Choroid plexus epithelial cell (primary cell): Measurements from ENCODE around the gene BLCAP.

ENCODE experiments used
- DNase-seq: peaks from one replicate; pipeline ENCODE4 v3.0.0-alpha.2; 2010; ENCODE audit warnings: low read depth
- H3K4me3 ChIP-seq: 2 replicates; pipeline ENCODE4 v1.5.1; 2011; ENCODE audit warnings: low read depth, mild to moderate bottlenecking, control low read depth, low read length, moderate library complexity
- TF ChIP-seq, protein P1 (sequence below): conservative IDR thresholded peaks from 2 replicates; pipeline ENCODE4 v1.5.1; 2011; ENCODE audit warnings: low read depth, mild to moderate bottlenecking, control low read depth, inconsistent platforms, low read length, moderate library complexity

BLCAP gene

DNA sequence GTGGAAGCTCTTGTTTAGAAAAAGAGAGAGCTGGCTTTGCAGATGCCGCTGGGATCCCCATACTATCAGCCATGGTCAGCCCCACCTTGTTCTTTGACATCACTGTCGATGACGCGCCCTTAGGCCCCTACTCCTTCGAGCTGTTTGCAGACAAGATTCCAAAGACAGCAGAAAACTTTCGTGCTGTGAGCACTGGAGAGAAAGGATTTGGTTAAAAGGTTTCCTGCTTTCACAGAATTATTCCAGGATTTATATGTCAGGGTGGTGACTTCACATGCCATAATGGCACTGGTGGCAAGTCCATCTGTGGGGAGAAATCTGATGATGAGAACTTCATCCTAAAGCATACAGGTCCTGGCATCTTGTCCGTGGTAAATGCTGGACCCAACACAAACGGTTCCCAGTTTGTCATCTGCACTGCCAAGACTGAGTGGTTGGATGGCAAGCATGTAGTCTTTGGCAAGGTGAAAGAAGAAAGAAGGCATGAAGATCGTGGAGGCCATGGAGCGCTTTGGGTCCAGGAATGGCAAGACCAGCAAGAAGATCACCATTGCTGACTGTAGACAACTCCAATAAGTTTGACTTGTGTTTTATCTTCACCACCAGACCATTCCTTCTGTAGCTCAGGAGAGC lies 2.4 kb upstream of the BLCAP start:
- no peak overlapping the region for H3K4me3 ChIP-seq
- DNase-seq, result no peak
- TF ChIP-seq, protein P1, sequence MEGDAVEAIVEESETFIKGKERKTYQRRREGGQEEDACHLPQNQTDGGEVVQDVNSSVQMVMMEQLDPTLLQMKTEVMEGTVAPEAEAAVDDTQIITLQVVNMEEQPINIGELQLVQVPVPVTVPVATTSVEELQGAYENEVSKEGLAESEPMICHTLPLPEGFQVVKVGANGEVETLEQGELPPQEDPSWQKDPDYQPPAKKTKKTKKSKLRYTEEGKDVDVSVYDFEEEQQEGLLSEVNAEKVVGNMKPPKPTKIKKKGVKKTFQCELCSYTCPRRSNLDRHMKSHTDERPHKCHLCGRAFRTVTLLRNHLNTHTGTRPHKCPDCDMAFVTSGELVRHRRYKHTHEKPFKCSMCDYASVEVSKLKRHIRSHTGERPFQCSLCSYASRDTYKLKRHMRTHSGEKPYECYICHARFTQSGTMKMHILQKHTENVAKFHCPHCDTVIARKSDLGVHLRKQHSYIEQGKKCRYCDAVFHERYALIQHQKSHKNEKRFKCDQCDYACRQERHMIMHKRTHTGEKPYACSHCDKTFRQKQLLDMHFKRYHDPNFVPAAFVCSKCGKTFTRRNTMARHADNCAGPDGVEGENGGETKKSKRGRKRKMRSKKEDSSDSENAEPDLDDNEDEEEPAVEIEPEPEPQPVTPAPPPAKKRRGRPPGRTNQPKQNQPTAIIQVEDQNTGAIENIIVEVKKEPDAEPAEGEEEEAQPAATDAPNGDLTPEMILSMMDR, result no peak

DNA sequence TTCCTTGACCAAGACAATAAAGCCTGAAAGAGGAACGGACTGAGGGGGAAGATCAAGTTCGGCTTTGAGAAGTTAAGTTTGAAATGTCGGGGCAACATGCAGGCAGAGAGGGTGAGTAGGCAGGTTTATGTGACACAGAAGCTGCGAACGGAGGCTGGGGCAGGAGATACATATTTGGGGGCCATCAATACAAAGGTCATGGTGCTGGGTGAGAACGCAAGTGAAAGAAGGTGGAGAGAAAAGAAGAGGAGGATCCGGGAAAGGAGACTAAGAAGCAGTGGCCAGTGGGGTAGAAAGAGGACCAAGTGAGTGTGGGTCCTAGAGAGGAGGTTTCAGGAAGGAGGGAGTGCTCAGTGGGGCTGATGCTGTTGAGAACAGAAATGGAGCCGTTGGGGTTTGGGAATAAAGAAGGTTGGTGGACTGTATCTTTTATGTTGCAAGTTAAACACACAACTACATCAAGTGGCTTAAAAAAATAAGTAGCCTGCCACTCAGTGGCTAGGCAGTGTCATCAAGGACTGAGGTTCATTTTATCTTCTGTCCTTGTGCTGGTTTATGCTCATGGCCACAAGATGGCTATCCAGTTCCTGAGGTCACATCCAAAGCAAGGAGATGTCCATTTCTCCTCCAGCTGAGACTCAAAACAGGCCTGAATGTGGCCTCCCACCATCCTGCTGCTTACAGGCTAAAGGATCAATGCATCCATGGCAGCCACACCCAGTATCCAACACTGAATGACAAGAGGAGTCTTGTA lies 1.7 kb upstream of the BLCAP start:
- TF ChIP-seq, protein P1, result no peak
- H3K4me3 ChIP-seq, result no peak overlapping the region
- DNase-seq, result no peak

DNA sequence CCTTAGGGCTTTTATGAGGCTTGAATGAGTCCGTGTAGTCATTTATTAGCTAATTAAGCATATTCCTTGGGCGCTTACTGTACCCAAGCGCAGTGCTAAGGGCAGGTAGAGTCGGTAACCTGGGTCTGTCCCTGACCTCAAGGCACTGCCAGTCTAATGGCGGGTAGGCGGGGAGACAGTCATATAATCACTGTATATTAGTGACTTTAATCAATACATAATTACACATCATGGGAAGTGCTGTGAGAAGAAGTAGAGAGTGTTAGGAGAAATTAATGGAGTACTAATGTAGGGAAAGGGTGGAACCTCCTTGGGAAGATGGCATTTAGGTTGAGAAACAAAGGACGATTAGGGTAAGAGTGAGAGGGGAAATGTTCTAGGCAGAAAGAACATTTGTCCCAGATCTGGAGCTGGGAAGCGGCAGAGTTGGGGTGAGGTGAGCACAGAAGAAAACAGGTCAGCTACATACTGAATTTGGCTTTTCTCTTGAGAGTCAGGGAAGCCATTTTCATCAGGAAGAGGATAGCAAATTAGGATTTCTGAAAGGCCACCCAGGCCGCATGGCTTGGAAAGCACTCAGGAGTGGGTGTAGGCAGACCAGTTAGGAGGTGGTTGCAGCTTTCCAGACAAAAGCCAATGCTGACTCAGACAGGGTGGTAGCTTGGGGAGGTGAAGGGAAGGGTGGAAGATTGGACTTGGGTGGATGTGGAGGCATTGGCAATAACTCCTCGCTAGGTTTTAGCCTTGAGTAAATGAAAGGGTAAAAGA lies 954 bp upstream of the BLCAP start:
- no peak for DNase-seq
- TF ChIP-seq, protein P1, result no peak
- peak overlapping the region; percentile 98 for H3K4me3 ChIP-seq

DNA sequence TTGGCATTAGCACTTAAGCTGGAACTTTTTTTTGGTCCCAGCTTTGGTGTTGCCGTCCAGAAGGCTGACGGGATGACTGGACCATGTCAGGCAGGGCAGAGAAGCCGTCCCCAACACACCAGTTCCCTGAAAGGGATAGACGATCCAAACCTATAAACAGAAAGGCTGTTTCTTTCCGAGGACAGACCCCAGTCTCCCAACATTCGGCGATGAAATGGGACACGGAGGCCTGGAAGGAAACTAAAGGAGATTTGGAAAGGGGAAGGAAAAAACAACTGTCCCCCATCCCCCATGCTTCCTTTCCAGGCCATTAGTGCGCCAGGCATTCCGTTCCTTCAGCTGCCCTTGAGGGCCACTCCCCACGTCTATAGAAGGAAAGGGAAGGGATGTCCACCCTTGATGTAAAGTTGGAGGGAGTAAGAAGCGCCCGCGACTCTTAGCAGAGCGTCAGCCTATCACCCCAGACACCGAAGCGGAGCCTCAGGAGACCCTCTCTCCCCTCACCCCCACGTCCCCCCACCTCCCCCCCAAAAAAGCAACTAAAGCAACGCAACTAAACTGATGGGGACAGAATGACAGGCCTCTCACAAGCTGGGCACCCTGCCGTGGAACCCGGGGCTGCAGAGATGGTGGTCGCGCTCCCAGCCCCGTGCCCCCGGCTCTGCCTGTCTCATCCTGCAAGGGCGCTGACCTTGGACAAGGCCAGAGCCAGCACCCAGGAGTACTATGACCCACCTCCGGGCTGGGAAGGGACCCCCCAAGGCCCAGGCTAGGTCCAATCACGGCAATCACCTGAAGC lies 638 bp downstream of the BLCAP start:
- H3K4me3 ChIP-seq, result peak overlapping the region; percentile 98
- DNase-seq, result no peak
- TF ChIP-seq, protein P1, result no peak

DNA sequence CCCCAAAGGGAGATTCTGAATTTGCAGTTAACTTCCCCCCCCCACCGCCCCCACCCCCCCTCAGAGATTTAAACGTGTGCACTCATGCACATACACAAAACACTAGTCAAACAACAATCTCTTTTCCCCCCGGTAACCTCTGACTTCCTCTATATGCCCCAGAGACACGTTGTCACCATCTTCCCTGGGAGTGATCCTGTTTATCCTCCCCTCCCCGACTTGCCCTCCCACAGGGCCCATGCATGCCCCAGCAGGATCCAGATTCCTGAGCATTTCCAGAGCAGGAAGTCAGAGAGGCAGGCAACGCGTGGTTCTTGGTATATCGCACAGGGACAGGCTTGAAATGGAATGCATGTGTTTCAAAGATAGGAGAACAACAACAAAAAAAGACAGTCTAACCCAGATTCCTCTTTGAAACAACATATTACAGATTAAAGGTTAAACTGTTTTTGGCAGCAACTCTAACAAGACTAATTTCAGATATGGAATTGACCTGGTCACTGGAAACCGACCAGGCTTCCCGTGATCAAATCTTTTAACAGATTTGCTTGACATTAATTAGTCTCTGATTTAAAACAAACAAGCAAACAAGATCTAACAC lies 1.3 kb downstream of the BLCAP start:
- peak overlapping the region; percentile 98 for H3K4me3 ChIP-seq
- TF ChIP-seq, protein P1, result no peak
- DNase-seq, result peak; percentile 70

DNA sequence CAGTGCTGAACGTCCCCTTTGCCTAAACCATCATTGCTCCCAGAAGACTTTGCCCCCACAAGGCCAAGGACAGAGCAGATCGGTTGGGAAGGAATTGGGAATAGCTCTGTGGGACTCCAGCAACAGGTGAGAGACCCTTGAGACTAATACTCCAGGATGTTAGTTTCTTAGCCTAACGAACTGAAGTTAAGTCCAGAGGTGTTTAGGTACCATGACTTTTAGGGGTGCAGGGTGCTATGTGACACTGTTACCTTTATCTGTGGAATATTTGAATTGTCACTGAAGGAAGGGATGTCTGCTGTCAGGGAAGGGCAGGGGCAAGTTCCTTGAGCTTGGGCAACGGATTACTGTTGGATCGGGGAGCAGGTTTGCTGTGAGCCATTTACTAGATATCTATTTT lies 1.9 kb downstream of the BLCAP start:
- no peak for DNase-seq
- TF ChIP-seq, protein P1, result no peak
- H3K4me3 ChIP-seq, result peak overlapping the region; percentile 98
